ENCODE results near the gene SLCO4A1. TPM values are rescaled to one million over a fixed set of nuclear protein-coding genes. Genes with fewer than 3 reads are reported as not detected.

The SLCO4A1 gene
- total RNA-seq, 1 donor from 2014 or later, result 1.2 TPM

DNA sequence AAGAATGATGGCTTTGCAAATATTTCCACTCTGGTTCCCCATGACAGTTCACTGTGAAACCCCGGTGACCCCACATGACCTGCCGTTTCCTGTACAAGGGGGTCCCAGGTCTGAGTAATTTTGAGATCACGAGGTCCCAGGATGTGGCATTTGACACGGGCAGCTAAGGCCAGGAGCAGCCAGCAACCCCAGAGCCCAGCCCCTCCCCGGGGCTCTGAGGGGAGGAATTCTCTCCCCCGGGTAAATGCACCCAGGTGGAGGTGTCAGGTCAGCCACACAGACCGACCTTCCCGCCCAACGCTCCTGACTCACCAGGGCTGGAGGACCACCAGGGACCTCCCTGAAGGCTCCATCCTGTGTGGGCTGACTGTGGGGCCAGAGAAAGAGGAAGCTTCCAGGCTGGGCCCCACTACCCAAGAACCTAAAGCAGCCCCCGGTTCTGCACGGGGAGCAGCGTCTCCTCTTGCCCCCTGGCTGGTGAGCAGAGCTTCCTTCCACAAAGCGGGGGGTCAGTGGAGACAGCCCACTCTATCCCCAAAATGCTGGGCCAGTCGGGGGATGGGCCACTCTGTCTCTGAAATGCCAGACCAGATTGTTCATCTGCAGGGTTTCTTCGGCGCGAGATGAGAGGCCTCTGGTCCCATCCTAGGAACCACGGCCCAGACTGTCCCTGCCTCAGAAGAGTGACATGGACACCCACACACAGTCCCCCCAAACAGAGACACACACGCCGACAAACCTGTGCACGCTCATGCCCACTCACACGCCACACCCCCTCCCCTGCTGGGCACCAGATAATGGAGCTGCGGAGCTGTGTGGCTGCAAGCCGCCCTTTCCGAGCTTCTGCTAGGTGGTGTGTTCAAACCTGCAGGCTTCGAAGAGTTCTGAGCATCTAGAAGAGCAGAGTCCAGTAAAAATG is 23.4 kb upstream of the SLCO4A1 start:
- H3K36me3 Mint-ChIP-seq (ENCODE audit: unreplicated experiment), result no peaks in the 10 kb centered on the region
- no peak overlapping the region for H3K27ac Mint-ChIP-seq (ENCODE audit: unreplicated experiment)
- H3K9me3 Mint-ChIP-seq (ENCODE audit: unreplicated experiment), result no peaks in the 10 kb centered on the region
- no peak overlapping the region for H3K4me3 Mint-ChIP-seq (ENCODE audit: unreplicated experiment)
- peaks cover 31% of the 10 kb centered on the region for H3K4me1 Mint-ChIP-seq (ENCODE audit: unreplicated experiment)
- H3K27me3 Mint-ChIP-seq (ENCODE audit: unreplicated experiment), result peaks cover 10% of the 10 kb centered on the region
- TF ChIP-seq, protein P1, sequence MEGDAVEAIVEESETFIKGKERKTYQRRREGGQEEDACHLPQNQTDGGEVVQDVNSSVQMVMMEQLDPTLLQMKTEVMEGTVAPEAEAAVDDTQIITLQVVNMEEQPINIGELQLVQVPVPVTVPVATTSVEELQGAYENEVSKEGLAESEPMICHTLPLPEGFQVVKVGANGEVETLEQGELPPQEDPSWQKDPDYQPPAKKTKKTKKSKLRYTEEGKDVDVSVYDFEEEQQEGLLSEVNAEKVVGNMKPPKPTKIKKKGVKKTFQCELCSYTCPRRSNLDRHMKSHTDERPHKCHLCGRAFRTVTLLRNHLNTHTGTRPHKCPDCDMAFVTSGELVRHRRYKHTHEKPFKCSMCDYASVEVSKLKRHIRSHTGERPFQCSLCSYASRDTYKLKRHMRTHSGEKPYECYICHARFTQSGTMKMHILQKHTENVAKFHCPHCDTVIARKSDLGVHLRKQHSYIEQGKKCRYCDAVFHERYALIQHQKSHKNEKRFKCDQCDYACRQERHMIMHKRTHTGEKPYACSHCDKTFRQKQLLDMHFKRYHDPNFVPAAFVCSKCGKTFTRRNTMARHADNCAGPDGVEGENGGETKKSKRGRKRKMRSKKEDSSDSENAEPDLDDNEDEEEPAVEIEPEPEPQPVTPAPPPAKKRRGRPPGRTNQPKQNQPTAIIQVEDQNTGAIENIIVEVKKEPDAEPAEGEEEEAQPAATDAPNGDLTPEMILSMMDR (IDR thresholded peaks at IDR 0.05), result no peak
- DNase-seq (ENCODE audit: extremely low spot score, unreplicated experiment), result no peak

DNA sequence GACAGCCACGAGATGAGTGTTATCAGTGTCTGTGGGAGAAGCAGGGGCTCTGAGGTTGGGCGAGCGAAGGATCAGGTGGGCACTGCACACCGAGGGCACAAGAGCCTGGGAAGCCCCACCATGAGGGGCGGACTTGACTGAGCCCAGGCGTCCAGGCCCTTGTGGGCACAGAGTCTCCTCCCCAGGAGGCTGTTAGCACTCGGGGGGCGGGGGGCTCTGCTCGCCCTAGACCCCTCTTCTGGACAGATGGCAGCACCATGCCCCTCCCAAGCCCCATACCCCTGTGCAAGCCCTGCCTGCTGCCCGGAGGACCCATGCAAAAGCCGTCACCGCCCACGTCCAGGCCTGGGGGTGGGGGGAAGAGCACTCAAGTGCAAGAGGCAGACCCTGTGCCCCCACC is 21.7 kb upstream of the SLCO4A1 start:
- Mint-ChIP-seq H3K9me3 (ENCODE audit: unreplicated experiment) (no peaks in the 10 kb centered on the region), H3K36me3 (ENCODE audit: unreplicated experiment) (no peaks in the 10 kb centered on the region), H3K4me3 (ENCODE audit: unreplicated experiment) (no peak overlapping the region), H3K4me1 (ENCODE audit: unreplicated experiment) (peaks cover 35% of the 10 kb centered on the region), H3K27me3 (ENCODE audit: unreplicated experiment) (peaks cover 5% of the 10 kb centered on the region), H3K27ac (ENCODE audit: unreplicated experiment) (no peak overlapping the region)
- DNase-seq (ENCODE audit: extremely low spot score, unreplicated experiment), result no peak
- TF ChIP-seq, protein P1 (IDR thresholded peaks at IDR 0.05), result no peak

DNA sequence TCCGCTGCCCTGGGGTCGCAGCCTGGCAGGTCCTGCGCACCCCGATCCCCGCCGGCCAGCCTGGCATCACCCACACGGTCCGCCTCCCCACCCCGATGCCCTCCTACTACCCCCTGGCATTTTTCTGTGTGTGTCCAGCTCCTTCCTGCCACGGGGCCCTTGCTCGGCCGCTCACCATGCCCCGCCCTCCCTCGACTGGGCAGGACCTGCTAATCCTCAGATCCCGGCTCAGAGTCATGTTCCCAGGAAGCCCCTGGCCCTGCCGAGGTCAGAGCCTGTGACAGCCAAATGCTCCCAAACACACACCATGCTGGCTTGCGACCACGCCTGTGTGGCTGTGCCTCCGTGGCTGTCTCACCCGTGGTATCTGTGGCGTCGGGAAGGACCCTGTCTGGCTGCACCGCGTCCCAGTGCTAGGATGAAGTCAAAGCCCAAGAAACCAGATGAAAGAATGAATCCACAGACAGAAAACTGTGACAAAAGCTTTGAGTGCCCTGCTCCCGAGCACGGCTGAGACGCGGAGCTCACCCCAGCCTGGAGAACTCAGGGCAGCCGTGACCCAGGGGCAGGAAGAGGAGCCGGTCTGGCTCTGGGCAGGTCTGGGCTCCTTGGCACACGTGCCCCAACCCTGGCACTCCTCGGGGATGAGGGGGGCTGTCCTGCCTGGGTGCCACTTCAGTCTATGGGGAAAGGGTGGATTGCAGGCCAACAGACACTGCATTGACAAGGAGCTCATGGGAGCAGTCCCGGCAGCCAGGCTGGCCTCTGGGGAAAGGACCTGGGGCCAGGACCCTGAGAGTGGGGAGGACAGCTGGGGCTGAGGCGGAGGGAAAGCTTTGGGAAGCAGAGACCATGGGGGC is 20.8 kb upstream of the SLCO4A1 start:
- Mint-ChIP-seq H3K27ac (ENCODE audit: unreplicated experiment) (no peak overlapping the region), H3K4me3 (ENCODE audit: unreplicated experiment) (no peak overlapping the region), H3K9me3 (ENCODE audit: unreplicated experiment) (no peaks in the 10 kb centered on the region), H3K4me1 (ENCODE audit: unreplicated experiment) (peaks cover 35% of the 10 kb centered on the region), H3K36me3 (ENCODE audit: unreplicated experiment) (no peaks in the 10 kb centered on the region), H3K27me3 (ENCODE audit: unreplicated experiment) (no peaks in the 10 kb centered on the region)
- TF ChIP-seq, protein P1 (IDR thresholded peaks at IDR 0.05), result no peak
- DNase-seq (ENCODE audit: extremely low spot score, unreplicated experiment), result no peak

DNA sequence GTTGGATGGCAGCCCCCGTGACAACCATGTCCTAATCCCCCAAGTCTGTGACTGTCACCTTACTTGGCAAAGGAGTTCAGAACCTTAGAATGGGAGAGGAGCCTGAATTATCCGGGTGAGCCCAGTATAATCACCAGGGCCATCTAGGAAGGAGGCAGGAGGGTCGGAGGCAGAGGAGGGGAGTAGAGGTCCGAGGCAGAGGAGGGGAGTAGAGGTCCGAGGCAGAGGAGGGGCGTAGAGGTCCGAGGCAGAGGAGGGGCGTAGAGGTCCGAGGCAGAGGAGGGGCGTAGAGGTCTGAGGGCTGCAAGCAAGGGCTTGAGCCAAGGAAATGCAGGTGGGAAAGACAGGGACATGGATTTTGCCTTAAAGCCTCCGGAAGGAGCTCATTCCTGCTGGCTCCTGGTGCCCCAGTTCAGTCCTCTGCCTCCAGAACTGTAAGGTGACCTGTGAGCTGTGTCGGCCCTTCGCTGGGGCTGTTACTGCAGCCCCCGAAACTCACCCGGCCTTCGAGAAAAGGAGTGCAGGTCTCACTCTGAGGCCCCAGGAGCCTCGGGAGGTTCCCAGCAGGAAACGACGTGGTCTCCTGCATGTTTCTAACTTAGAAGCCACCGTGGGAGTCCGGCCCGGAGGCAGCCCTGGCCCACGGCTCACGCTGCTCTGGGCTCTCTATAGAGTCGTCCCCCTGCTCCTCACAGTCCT is 20.0 kb upstream of the SLCO4A1 start:
- TF ChIP-seq, protein P1 (IDR thresholded peaks at IDR 0.05), result no peak
- Mint-ChIP-seq H3K4me3 (ENCODE audit: unreplicated experiment) (no peak overlapping the region), H3K27me3 (ENCODE audit: unreplicated experiment) (no peaks in the 10 kb centered on the region), H3K27ac (ENCODE audit: unreplicated experiment) (no peak overlapping the region), H3K36me3 (ENCODE audit: unreplicated experiment) (no peaks in the 10 kb centered on the region), H3K4me1 (ENCODE audit: unreplicated experiment) (peaks cover 30% of the 10 kb centered on the region), H3K9me3 (ENCODE audit: unreplicated experiment) (no peaks in the 10 kb centered on the region)
- DNase-seq (ENCODE audit: extremely low spot score, unreplicated experiment), result no peak
